ENCODE results near the gene ZC3H7B. TPM values are rescaled to one million over a fixed set of nuclear protein-coding genes. Genes with fewer than 3 reads are reported as not detected.
"Not testable (repeated sequence)": the region's sequence is repeated elsewhere in the genome, so short reads cannot be mapped to it uniquely, and the experiment has no call there.

Gene ZC3H7B
- total RNA-seq, 6 experiments from 2014 or later = 26.5 to 50.1 (median 42.7) TPM

- TF ChIP-seq POLR2A (IDR thresholded peaks at IDR 0.05) = no peak
- TF ChIP-seq CTCF (IDR thresholded peaks at IDR 0.05) = no peak
- Histone ChIP-seq H3K9me3 (no peaks in the 10 kb centered on the region), H3K27me3 (no peaks in the 10 kb centered on the region), H3K4me1 (peaks cover 0 to 9% (median 0%) of the 10 kb centered on the region in 4 donors), H3K4me3 (no peak overlapping the region), H3K36me3 (peaks cover 0 to 71% (median 18%) of the 10 kb centered on the region in 4 donors), H3K27ac (no peak overlapping the region)
- intact Hi-C loops (cut with DNase I) = no loop called here
- DNase-seq (no peak), ATAC-seq (no peak)
- no CpG with 5 or more reads among the region's 11 CpGs for WGBS (ENCODE audit: insufficient coverage, low coverage, low lambda C conversion rate, missing lambda C conversion rate)
Measured at GRCh38 chr22:41257696-41258095, 43.6 kb upstream of the ZC3H7B start.

- H3K36me3 ChIP-seq = peaks cover 0 to 73% (median 22%) of the 10 kb centered on the region in 4 donors
- H3K4me3 ChIP-seq; intact Hi-C loops (cut with DNase I); H3K27ac ChIP-seq; ATAC-seq; H3K27me3 ChIP-seq; H3K4me1 ChIP-seq; DNase-seq; H3K9me3 ChIP-seq: not testable (repeated sequence)
- 97% methylated on average over 4 of the region's 4 CpGs for WGBS (ENCODE audit: insufficient coverage, low coverage, low lambda C conversion rate, missing lambda C conversion rate)
Measured at GRCh38 chr22:41259756-41260155, 41.6 kb upstream of the ZC3H7B start.

- peaks cover 0 to 71% (median 22%) of the 10 kb centered on the region in 4 donors for H3K36me3 ChIP-seq
- WGBS (ENCODE audit: insufficient coverage, low coverage, low lambda C conversion rate, missing lambda C conversion rate) = no CpG with 5 or more reads among the region's 7 CpGs
- H3K4me1 ChIP-seq = peaks cover 0 to 9% (median 0%) of the 10 kb centered on the region in 4 donors
- TF ChIP-seq POLR2A (IDR thresholded peaks at IDR 0.05) = no peak
- TF ChIP-seq CTCF (IDR thresholded peaks at IDR 0.05) = no peak
- H3K27ac ChIP-seq = no peak overlapping the region
- H3K9me3 ChIP-seq = no peaks in the 10 kb centered on the region
- no peaks in the 10 kb centered on the region for H3K27me3 ChIP-seq
- no peak overlapping the region for H3K4me3 ChIP-seq
- DNase-seq (no peak), ATAC-seq (no peak)
- intact Hi-C loops (cut with DNase I) = no loop called here
Measured at GRCh38 chr22:41260871-41261270, 40.5 kb upstream of the ZC3H7B start.

GRCh38 chr22:41261541-41262249 is 39.6 kb upstream of the ZC3H7B start:
- WGBS (ENCODE audit: insufficient coverage, low coverage, low lambda C conversion rate, missing lambda C conversion rate) = 31% methylated on average over 5 of the region's 12 CpGs
- Histone ChIP-seq H3K36me3 (peaks cover 0 to 70% (median 20%) of the 10 kb centered on the region in 4 donors), H3K9me3 (no peaks in the 10 kb centered on the region), H3K4me1 (peaks cover 0 to 9% (median 0%) of the 10 kb centered on the region in 4 donors), H3K27me3 (no peaks in the 10 kb centered on the region), H3K4me3 (no peak overlapping the region), H3K27ac (peak overlapping the region in 1 of 3 donors; percentile 8)
- TF ChIP-seq POLR2A (IDR thresholded peaks at IDR 0.05) (no peak), CTCF (IDR thresholded peaks at IDR 0.05) (no peak)
- ATAC-seq (peak in 3 of 4 donors; percentile 11 to 81 (median 45)), DNase-seq (no peak)
- intact Hi-C loops (cut with DNase I) = no loop called here

- TF ChIP-seq CTCF (IDR thresholded peaks at IDR 0.05) = no peak
- no peak for TF ChIP-seq POLR2A (IDR thresholded peaks at IDR 0.05)
- no peak overlapping the region for H3K4me3 ChIP-seq
- H3K9me3 ChIP-seq = no peaks in the 10 kb centered on the region
- no peak overlapping the region for H3K27ac ChIP-seq
- ATAC-seq (no peak), DNase-seq (no peak)
- H3K36me3 ChIP-seq = peaks cover 0 to 73% (median 20%) of the 10 kb centered on the region in 4 donors
- no peaks in the 10 kb centered on the region for H3K27me3 ChIP-seq
- WGBS (ENCODE audit: insufficient coverage, low coverage, low lambda C conversion rate, missing lambda C conversion rate) = 91% methylated on average over 10 of the region's 15 CpGs
- intact Hi-C loops (cut with DNase I) = no loop called here
- peaks cover 0 to 9% (median 0%) of the 10 kb centered on the region in 4 donors for H3K4me1 ChIP-seq
Measured at GRCh38 chr22:41262250-41262765, 39.0 kb upstream of the ZC3H7B start.
